GM18867 (cell line): ENCODE results near the gene ATP6AP2.

ENCODE experiments used
- ATAC-seq: cut with Tn5 transposase; IDR thresholded peaks from one replicate; pipeline ENCODE4 v1.9.1; 2021; ENCODE audit warnings: mild to moderate bottlenecking, moderate library complexity; ENCODE audit not compliant: unreplicated experiment

Gene ATP6AP2

DNA sequence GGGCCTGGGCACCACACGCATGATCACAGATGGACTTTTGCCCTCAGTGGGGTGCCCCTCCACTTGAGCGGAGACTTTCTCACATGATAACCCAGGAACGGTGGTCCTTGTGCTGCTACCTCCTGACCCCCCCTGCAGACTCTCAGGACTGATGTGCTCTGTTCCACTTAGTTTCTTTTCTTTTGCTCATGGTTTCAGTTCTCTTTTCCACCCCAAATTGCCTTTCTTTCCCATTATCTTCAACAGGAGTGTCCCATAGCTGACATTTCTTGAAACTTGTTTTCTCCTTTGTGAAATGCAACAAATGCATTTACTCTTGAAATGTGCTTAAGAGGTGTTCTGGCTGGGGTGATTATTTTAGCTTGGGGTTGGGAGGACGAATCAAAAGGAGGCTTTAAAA, 51.4 kb downstream of the ATP6AP2 start:
- ATAC-seq: no peak

DNA sequence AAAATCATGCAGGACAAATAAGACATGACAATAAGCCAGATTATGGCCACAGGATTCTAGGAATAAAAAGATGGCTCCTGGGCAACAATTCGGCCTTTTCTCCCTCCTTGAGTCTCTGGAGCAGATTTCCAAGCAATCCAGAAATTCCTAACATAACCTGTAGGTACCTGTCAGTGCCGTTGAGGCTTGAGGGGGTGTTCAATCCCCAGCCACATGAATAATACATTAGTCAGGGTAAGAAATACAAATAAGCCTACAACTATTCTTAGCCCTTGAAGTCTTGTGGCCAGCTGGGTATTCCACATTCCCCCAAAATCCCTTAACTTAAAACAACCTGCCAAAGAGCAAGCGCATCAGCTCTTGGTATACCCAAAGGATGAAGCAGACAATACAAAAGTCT, 56.9 kb downstream of the ATP6AP2 start:
- ATAC-seq: no peak

DNA sequence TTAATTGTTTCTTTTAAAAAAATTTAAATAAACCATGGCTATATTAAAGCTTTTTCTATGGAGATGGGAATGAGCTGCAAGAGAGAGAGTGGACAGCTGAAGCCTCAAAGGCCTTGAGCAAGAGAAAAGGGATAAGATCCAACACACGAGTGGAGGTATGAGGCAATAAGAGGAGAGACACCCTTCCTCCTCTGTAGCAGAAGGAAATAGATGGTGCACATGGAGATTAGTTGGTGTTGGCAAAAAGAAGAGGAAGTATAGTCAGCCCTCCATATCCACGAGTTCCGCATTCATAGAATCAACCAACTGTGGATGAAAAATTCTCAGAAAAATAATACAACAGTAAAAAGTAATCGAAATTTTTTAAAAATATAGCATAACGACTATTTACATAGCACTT, 63.4 kb downstream of the ATP6AP2 start:
- ATAC-seq: no peak

DNA sequence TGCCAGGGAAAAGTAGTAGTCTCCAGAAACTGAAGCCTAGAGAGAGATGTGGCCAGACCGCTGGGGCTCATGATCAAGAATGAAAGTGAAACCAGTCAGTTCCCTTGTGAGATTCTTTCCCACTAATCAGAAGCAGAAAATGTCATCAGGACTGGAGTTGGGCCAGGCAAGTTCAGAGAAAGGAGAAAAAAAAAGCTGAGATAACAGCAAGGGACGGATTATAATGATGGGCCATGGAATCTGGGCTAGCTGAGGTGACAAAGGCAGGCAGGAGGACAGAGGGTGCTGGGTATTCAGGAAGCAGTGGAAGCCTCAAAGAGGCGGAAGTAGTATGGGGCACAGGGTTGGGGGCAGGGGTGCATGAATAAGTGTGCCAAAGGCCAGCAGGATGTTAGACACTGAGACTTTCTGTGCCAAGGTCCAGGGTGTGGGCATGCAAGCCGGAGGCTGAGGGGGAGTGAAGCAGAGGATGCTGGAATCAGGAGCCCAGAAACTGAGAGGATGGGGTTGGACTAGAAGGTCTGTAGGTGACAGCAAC, 64.1 kb downstream of the ATP6AP2 start:
- ATAC-seq: peak; percentile 35

DNA sequence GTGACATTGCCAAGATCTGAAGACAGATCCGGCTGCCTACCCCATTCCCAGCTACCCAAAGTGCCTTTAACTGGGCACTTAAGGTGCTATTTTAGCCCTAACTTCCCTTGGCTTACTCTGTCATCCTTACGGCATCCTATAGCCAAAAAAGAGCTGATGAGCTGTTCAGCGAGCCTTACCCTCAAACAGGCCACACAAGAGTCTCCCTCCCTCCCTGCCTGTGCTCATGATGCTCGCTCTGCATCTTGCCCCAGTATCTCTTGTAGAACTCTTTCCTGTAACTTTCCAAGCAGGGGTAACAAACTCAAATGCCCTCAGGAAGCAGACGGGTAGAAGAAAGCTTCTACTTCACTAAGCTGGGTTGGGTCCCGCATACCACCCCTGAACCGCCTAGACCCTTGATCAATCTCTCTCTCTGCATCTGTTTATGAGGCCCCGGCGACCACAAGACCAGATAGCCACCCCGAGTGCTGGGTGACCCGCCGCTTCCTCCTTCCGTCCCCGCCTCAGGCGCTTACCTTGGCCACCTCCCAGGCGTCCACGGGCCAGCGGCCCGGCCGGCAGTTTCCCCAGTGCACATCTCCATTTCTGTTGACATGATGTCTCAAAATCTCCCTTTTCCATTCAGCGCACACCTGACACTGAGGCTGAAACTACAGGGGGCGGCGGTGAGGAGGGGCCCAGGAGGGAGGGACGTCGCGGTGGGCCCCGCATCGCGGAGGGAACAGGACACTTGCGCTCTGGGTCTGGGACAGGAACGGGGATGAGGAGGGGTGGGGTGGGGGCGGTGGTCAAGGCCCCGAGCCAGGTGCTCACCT, 65.9 kb downstream of the ATP6AP2 start:
- ATAC-seq: peak; percentile 19

GRCh38 chrX:40647307-40648197, 66.8 kb downstream of the ATP6AP2 start, which contains the start of gene CXorf38:
Gene CXorf38 (minus strand): TSS chrX:40647561. CDS start chrX:40647520, 41 bp downstream.
- ATAC-seq: peak; percentile 79

DNA sequence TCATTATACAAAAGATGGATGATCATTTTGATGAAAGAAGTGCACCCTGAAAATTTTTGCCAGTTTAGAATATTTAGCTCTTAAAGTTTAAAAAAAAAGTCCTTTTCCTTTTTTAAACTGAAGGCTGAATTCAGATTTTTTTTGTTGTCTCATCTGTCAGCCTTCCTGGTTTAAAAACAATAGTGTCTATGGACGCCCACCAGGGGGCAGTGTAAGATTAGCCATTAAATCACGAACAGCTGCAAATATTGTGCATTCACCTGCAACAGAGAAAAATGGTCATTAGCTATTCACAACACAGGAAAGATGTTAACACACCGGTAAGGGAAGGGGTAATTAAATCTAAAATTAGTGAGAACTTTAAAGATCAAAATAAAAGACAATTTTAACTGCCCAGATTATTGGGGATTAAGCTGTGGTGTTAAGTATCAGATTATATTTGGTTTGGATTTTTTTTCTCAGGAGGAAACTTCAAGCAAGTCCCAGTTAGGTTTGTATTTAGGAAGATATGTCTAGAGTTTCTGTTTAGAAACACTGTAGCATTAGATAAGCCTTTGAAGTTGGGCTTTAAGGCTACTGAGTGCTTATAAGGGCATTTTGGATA, 71.0 kb downstream of the ATP6AP2 start:
- no peak for ATAC-seq

- no peak for ATAC-seq
These were observed 71.9 kb downstream of the ATP6AP2 start for GRCh38 chrX:40652664-40653063.

- no peak for ATAC-seq
These were observed 72.8 kb downstream of the ATP6AP2 start for GRCh38 chrX:40653535-40653934.
